CD4-positive, alpha-beta T cell (primary cell): ENCODE results near the gene ATXN1. TPM values are rescaled to one million over a fixed set of nuclear protein-coding genes. Genes with fewer than 3 reads are reported as not detected.
A peak's percentile ranks its signal among the peaks of the same experiment; 100 is the strongest.

ENCODE experiments used
- ATAC-seq: fragments of 200-7000 bp; cut with Tn5 transposase; one replicate; pipeline ENCODE4 v1.10.0; 2022; ENCODE audit warnings: mild to moderate bottlenecking; ENCODE audit not compliant: poor library complexity
- CTCF ChIA-PET: fragments of 350-600 bp; sonication (Branson Sonifier 250); formaldehyde crosslinking; loops from one replicate; lab custom pipeline; 2021; ENCODE audit warnings: antibody characterized with exemption, inconsistent platforms; lab: Charles Lee
- POLR2A ChIA-PET: fragments of 350-600 bp; sonication (Branson Sonifier 250); formaldehyde crosslinking; loops from one replicate; lab custom pipeline; 2021; ENCODE audit warnings: antibody characterized with exemption, inconsistent platforms; lab: Charles Lee
- DNase-seq, 14 experiments: peaks; one replicate each; pipeline ENCODE4 v3.0.0-alpha.2; 2013 to 2020; ENCODE audit warnings: mixed read lengths in 2 of 14
- H3K27ac ChIP-seq, 2 donors: one replicate each; pipeline versions ENCODE4 v1.5.1 to v1.7.0; 2013; ENCODE audit warnings: low read length in 2 of 2, low read depth in 1 of 2, mild to moderate bottlenecking in 1 of 2
- H3K27me3 ChIP-seq, 2 experiments: 1 replicate in 1 of 2; 2 replicates in 1 of 2; pipeline versions ENCODE4 v1.6.1 to v1.7.0; 2013; ENCODE audit warnings: low read length in 2 of 2, control low read depth in 1 of 2, mild to moderate bottlenecking in 1 of 2, moderate library complexity in 1 of 2; ENCODE audit not compliant: insufficient read depth in 2 of 2, control insufficient read depth in 1 of 2
- H3K36me3 ChIP-seq: one replicate; pipeline ENCODE4 v1.6.1; 2013; ENCODE audit warnings: low read length, control low read depth; ENCODE audit not compliant: insufficient read depth
- H3K4me1 ChIP-seq: one replicate; pipeline ENCODE4 v1.6.1; 2013; ENCODE audit warnings: low read length, control low read depth; ENCODE audit not compliant: insufficient read depth
- H3K4me3 ChIP-seq: one replicate; pipeline ENCODE4 v1.5.1; 2013; ENCODE audit warnings: mild to moderate bottlenecking, low read length, moderate library complexity
- H3K9me3 ChIP-seq, 2 experiments: 1 replicate in 1 of 2; 2 replicates in 1 of 2; pipeline versions ENCODE4 v1.6.1 to v1.7.0; 2013; ENCODE audit warnings: low read length in 2 of 2, mild to moderate bottlenecking in 2 of 2, control low read depth in 1 of 2, moderate library complexity in 1 of 2; ENCODE audit not compliant: control insufficient read depth in 1 of 2, insufficient read depth in 1 of 2
- H3K27ac Mint-ChIP-seq: one replicate; pipeline ENCODE4 v1.8.0; 2020; ENCODE audit warnings: mixed read lengths
- H3K27me3 Mint-ChIP-seq: one replicate; pipeline ENCODE4 v1.8.0; 2021; ENCODE audit warnings: mixed read lengths
- H3K36me3 Mint-ChIP-seq: one replicate; pipeline ENCODE4 v1.8.0; 2021; ENCODE audit warnings: low read depth, mixed read lengths
- H3K4me1 Mint-ChIP-seq: one replicate; pipeline ENCODE4 v1.8.0; 2021; ENCODE audit warnings: low read depth, mixed read lengths
- H3K4me3 Mint-ChIP-seq: one replicate; pipeline ENCODE4 v1.8.0; 2020; ENCODE audit warnings: mild to moderate bottlenecking, mixed read lengths
- H3K9me3 Mint-ChIP-seq: one replicate; pipeline ENCODE4 v1.8.0; 2020; ENCODE audit warnings: mixed read lengths
- intact Hi-C, 2 experiments: fragments of 100-400 bp; cut with DNase I in 1 of 2; cut with micrococcal nuclease in 1 of 2; formaldehyde crosslinking; loops; one replicate each; pipeline versions ENCODE4 v1.15.1 to v1.9.0; 2023 to 2025; cut with DNase I, micrococcal nuclease
- total RNA-seq, 174 experiments: library from RNA in 2 of 174; stranded (reverse) in 2 of 174; gene quantifications; one replicate each; pipeline ENCODE4 v1.2.3 and lab custom pipeline; 2021 to 2026
- TF ChIP-seq, protein P1 (sequence below): fragments of 200-600 bp; IDR thresholded peaks from one replicate; pipeline ENCODE4 v1.8.0; 2022; ENCODE audit warnings: antibody characterized with exemption, mild to moderate bottlenecking

ATXN1 gene
- total RNA-seq, 2 experiments from 2014 or later: 74.2 to 76.7 TPM

DNA sequence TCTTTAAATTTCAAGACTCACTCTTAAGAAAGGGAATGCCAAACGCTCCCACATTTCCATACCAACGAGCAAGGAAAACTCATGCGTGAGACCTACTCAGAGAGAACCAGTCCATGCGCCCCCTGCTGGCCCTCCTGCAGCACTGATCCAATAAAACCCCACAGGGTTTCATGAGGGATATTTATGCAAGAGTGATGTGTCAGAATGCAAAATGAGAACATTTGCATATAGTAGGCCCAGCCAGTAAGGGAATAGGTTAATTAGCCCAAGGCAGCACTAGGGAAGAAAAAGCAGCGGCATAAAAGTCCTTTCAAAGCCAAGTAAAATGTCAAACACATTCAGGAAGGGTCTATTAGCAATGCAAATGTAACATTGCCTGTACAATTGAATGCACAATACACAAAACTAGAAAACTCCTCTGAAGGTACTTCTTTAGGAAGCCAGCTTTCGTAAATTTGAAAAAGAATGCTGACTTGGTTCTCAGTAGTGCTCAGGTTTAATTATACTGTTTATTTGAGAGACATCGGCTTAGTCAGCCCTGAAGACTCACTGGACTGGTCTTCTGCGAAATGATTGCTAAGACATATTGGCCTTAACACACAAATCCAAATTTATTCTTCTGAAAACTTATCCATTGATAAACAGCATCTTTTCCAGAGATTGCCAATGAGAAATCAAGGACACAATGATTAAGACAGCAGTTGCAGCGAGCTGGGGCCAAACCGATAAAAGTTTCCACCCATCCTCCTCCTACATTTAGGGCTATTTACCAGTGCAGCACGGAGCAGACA lies 429.7 kb downstream of the ATXN1 start:
- Histone ChIP-seq H3K9me3 (peaks cover 0 to 3% of the 10 kb centered on the region in 2 experiments), H3K27me3 (no peaks in the 10 kb centered on the region), H3K4me1 (peaks cover 17% of the 10 kb centered on the region), H3K4me3 (peak overlapping the region; percentile 10), H3K36me3 (peaks cover 16% of the 10 kb centered on the region), H3K27ac (no peak overlapping the region)
- Mint-ChIP-seq H3K4me3 (no peak overlapping the region), H3K27ac (no peak overlapping the region), H3K27me3 (no peaks in the 10 kb centered on the region), H3K36me3 (peaks cover 9% of the 10 kb centered on the region), H3K9me3 (no peaks in the 10 kb centered on the region), H3K4me1 (no peaks in the 10 kb centered on the region)
- ATAC-seq (peak; percentile 66), DNase-seq (peak; percentile 40 to 86 (median 58))
- intact Hi-C loops: loop anchor here (1.0 to 5.0 kb wide), 12 partner anchors 9 to 756 kb away; no protein-coding TSS in a partner anchor
- POLR2A ChIA-PET: interaction anchor here (0.9 to 1.4 kb wide), 3 partner anchors 8 to 193 kb away, joined by 3 to 6 read pairs (median 5); no protein-coding TSS in a partner anchor
- CTCF ChIA-PET: interaction anchor here (0.6 to 3.0 kb wide), 31 partner anchors 9 to 488 kb away, joined by 3 to 47 read pairs (median 4); partner anchors contain the start of gene ATXN1
- TF ChIP-seq, protein P1, sequence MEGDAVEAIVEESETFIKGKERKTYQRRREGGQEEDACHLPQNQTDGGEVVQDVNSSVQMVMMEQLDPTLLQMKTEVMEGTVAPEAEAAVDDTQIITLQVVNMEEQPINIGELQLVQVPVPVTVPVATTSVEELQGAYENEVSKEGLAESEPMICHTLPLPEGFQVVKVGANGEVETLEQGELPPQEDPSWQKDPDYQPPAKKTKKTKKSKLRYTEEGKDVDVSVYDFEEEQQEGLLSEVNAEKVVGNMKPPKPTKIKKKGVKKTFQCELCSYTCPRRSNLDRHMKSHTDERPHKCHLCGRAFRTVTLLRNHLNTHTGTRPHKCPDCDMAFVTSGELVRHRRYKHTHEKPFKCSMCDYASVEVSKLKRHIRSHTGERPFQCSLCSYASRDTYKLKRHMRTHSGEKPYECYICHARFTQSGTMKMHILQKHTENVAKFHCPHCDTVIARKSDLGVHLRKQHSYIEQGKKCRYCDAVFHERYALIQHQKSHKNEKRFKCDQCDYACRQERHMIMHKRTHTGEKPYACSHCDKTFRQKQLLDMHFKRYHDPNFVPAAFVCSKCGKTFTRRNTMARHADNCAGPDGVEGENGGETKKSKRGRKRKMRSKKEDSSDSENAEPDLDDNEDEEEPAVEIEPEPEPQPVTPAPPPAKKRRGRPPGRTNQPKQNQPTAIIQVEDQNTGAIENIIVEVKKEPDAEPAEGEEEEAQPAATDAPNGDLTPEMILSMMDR: peak; percentile 78

DNA sequence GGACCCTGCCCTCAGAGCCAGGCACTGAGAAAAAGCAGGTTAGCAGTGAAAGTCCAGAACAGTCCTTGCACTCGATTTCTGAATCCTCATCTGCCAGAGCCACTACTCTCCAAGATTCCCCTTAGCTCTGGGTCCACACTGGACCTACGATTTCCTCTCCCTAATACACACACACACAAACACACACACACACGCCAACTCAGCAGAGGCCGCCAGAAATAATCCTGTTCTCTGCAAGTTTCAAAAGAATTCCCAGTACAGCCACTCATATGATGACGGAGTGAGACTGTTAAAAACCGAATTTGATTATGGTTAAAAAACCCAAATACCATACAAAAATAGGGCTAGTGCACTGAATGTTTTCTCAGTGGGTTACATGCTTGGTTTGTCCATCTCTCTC lies 432.0 kb downstream of the ATXN1 start:
- Mint-ChIP-seq H3K27ac (no peak overlapping the region), H3K27me3 (no peaks in the 10 kb centered on the region), H3K4me3 (no peak overlapping the region), H3K4me1 (peaks cover 16% of the 10 kb centered on the region), H3K36me3 (peaks cover 22% of the 10 kb centered on the region), H3K9me3 (no peaks in the 10 kb centered on the region)
- intact Hi-C loops: loop anchor here in 1 of 2 experiments (10.0 kb wide), 1 partner anchor 204 kb away; the partner anchor contains the start of gene MYLIP
- H3K4me3 ChIP-seq: no peak overlapping the region
- DNase-seq (no peak), ATAC-seq (no peak)
- CTCF ChIA-PET: interaction anchor here (1.0 kb wide), 1 partner anchor 13 kb away, joined by 4 read pairs; no protein-coding TSS in a partner anchor
- H3K36me3 ChIP-seq: peaks cover 27% of the 10 kb centered on the region
- POLR2A ChIA-PET: no interaction called here
- no peaks in the 10 kb centered on the region for H3K27me3 ChIP-seq
- TF ChIP-seq, protein P1: no peak
- H3K9me3 ChIP-seq: peaks cover 0 to 8% of the 10 kb centered on the region in 2 experiments
- H3K4me1 ChIP-seq: peaks cover 38% of the 10 kb centered on the region
- no peak overlapping the region for H3K27ac ChIP-seq

DNA sequence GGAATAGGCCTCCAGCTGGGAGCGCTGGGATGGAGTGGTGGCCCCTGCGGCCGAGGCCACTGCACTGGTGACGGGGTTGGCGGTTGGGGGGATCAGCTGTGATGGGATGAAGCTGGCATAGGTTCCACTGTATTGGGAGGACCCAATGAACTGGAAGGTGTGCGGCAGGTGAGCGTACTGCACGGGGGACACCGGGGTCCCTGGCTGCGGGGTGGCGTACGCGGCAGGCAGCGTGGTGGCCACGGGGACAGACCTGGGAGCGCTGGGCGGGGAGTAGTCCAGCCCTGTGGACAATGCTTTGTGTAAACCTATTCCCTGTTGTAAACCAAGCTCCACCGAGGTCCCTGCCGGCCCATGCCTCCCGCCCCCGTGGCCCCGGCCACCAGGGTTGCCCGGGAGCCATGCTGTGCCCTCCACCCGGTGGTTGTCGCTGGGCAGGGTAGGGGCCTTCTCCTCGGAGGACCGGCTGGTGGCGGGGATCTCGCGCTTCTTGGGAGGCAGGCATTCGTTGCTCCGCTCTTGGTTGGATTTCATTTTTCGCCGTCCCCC lies 433.4 kb downstream of the ATXN1 start:
- Histone ChIP-seq H3K9me3 (peaks cover 0 to 8% of the 10 kb centered on the region in 2 experiments), H3K27ac (no peak overlapping the region), H3K4me3 (no peak overlapping the region), H3K36me3 (peaks cover 27% of the 10 kb centered on the region), H3K4me1 (peaks cover 51% of the 10 kb centered on the region), H3K27me3 (no peaks in the 10 kb centered on the region)
- Mint-ChIP-seq H3K4me1 (peaks cover 24% of the 10 kb centered on the region), H3K27ac (no peak overlapping the region), H3K4me3 (no peak overlapping the region), H3K9me3 (no peaks in the 10 kb centered on the region), H3K27me3 (no peaks in the 10 kb centered on the region), H3K36me3 (peaks cover 22% of the 10 kb centered on the region)
- intact Hi-C loops: loop anchor here in 1 of 2 experiments (10.0 kb wide), 1 partner anchor 203 kb away; the partner anchor contains the start of gene MYLIP
- no peak for ATAC-seq
- POLR2A ChIA-PET: no interaction called here
- no peak for DNase-seq
- TF ChIP-seq, protein P1: no peak
- CTCF ChIA-PET: interaction anchor here (1.1 kb wide), 1 partner anchor 435 kb away, joined by 3 read pairs; no protein-coding TSS in a partner anchor
